GM23338 (cell line): ENCODE data around the gene NIPAL4. TPM values are rescaled to one million over a fixed set of nuclear protein-coding genes. Genes with fewer than 3 reads are reported as not detected.

ENCODE experiments used
- ATAC-seq: fragments of 200-7000 bp; cut with Tn5 transposase; 3 replicates; pipeline ENCODE4 v1.9.1; 2020
- DNase-seq: peaks from one replicate; pipeline ENCODE4 v3.0.0-alpha.2; 2015; ENCODE audit warnings: low spot score
- H2AFZ ChIP-seq: fragments of 200-600 bp; sonication (generic); 2 replicates; pipeline ENCODE4 v1.8.0; 2016; ENCODE audit warnings: antibody characterized with exemption, mild to moderate bottlenecking, moderate library complexity
- H3F3A ChIP-seq: fragments of 200-600 bp; sonication (generic); replicated peaks from 2 replicates; pipeline ENCODE4 v1.8.0; 2017; ENCODE audit warnings: antibody characterized with exemption, mixed run types, low read depth
- H3K27ac ChIP-seq: fragments of 200-600 bp; sonication (generic); 2 replicates; pipeline ENCODE4 v1.6.1; 2016; ENCODE audit warnings: low read depth
- H3K27me3 ChIP-seq: fragments of 200-600 bp; sonication (generic); 2 replicates; pipeline ENCODE4 v1.8.0; 2016; ENCODE audit warnings: mild to moderate bottlenecking, mixed run types, moderate library complexity; ENCODE audit not compliant: insufficient read depth
- H3K36me3 ChIP-seq: fragments of 200-600 bp; sonication (generic); 2 replicates; pipeline ENCODE4 v1.8.0; 2016; ENCODE audit warnings: mild to moderate bottlenecking; ENCODE audit not compliant: insufficient read depth
- H3K4me1 ChIP-seq: fragments of 200-600 bp; sonication (generic); 2 replicates; pipeline ENCODE4 v1.8.0; 2016; ENCODE audit warnings: mild to moderate bottlenecking, moderate library complexity; ENCODE audit not compliant: insufficient read depth
- H3K4me2 ChIP-seq: fragments of 200-600 bp; sonication (generic); 2 replicates; pipeline ENCODE4 v1.7.1; 2017; ENCODE audit warnings: mixed run types
- H3K4me3 ChIP-seq: fragments of 200-600 bp; sonication (generic); 2 replicates; pipeline ENCODE4 v1.6.1; 2016; ENCODE audit warnings: mixed run types
- H3K79me2 ChIP-seq: fragments of 200-600 bp; sonication (generic); replicated peaks from 2 replicates; pipeline ENCODE4 v1.8.0; 2017; ENCODE audit warnings: mild to moderate bottlenecking; ENCODE audit not compliant: insufficient read depth
- H3K9me2 ChIP-seq: fragments of 200-600 bp; sonication (generic); 2 replicates; pipeline ENCODE4 v1.8.0; 2017; ENCODE audit not compliant: insufficient read depth
- H4K20me1 ChIP-seq: fragments of 200-600 bp; sonication (generic); replicated peaks from 2 replicates; pipeline ENCODE4 v1.8.0; 2017; ENCODE audit warnings: mild to moderate bottlenecking; ENCODE audit not compliant: insufficient read depth
- H3K27ac Mint-ChIP-seq: 2 replicates; pipeline ENCODE4 v1.8.0; 2020; ENCODE audit warnings: inconsistent platforms, mild to moderate bottlenecking, moderate library complexity, mixed read lengths
- H3K27me3 Mint-ChIP-seq: 3 replicates; pipeline ENCODE4 v1.8.0; 2022; ENCODE audit warnings: low read depth, mild to moderate bottlenecking, moderate library complexity, mixed read lengths, inconsistent platforms; ENCODE audit not compliant: insufficient read depth, poor library complexity
- H3K36me3 Mint-ChIP-seq: 3 replicates; pipeline ENCODE4 v1.8.0; 2021; ENCODE audit warnings: low read depth, mild to moderate bottlenecking, inconsistent platforms, moderate library complexity, mixed read lengths
- H3K4me1 Mint-ChIP-seq: 3 replicates; pipeline ENCODE4 v1.8.0; 2020; ENCODE audit warnings: mild to moderate bottlenecking, inconsistent platforms, mixed read lengths
- H3K4me3 Mint-ChIP-seq: 3 replicates; pipeline ENCODE4 v1.8.0; 2021; ENCODE audit warnings: moderate library complexity, mild to moderate bottlenecking, inconsistent platforms, mixed read lengths
- H3K9me3 Mint-ChIP-seq: 3 replicates; pipeline ENCODE4 v1.8.0; 2020; ENCODE audit warnings: moderate library complexity, mild to moderate bottlenecking, inconsistent platforms, mixed read lengths
- CREB1 ChIP-seq: fragments of 250-450 bp; sonication (Bioruptor Pico); IDR thresholded peaks from 2 replicates; pipeline ENCODE4 v1.5.0; 2020; ENCODE audit warnings: low read depth, mild to moderate bottlenecking, moderate library complexity
- CTCF ChIP-seq, 2 experiments: fragments of 200-600 bp in 1 of 2; sonication (generic) in 1 of 2; conservative IDR thresholded peaks; 2 replicates each; pipeline versions ENCODE4 v1.5.1 to v1.6.1; 2016 to 2017; ENCODE audit warnings: antibody characterized with exemption in 2 of 2, low read depth in 2 of 2, mild to moderate bottlenecking in 2 of 2, moderate library complexity in 1 of 2
- ETS1 ChIP-seq: IDR thresholded peaks from 2 replicates; pipeline ENCODE4 v1.6.1; 2016; ENCODE audit warnings: antibody characterized with exemption
- EZH2 ChIP-seq: fragments of 200-600 bp; sonication (generic); IDR thresholded peaks from one replicate; pipeline ENCODE4 v1.8.0; 2017; ENCODE audit warnings: antibody characterized with exemption, mild to moderate bottlenecking, low read depth; ENCODE audit not compliant: unreplicated experiment
- EZH2phosphoT487 ChIP-seq: fragments of 200-600 bp; sonication (generic); IDR thresholded peaks from one replicate; pipeline ENCODE4 v1.8.1; 2018; ENCODE audit warnings: antibody characterized with exemption; ENCODE audit not compliant: unreplicated experiment
- JUNB ChIP-seq: IDR thresholded peaks from one replicate; pipeline ENCODE4 v1.6.1; 2016; ENCODE audit warnings: antibody characterized with exemption; ENCODE audit not compliant: unreplicated experiment
- NANOG ChIP-seq: IDR thresholded peaks from 2 replicates; pipeline ENCODE4 v1.6.1; 2016; ENCODE audit warnings: antibody characterized with exemption, borderline replicate concordance
- POLR2AphosphoS5 ChIP-seq: IDR thresholded peaks from 2 replicates; pipeline ENCODE4 v1.6.1; 2016; ENCODE audit warnings: antibody characterized with exemption, low read depth
- STAT1 ChIP-seq: IDR thresholded peaks from one replicate; pipeline ENCODE4 v1.6.1; 2016; ENCODE audit warnings: antibody characterized with exemption; ENCODE audit not compliant: unreplicated experiment
- ZNF114 ChIP-seq: fragments of 250-450 bp; sonication (Bioruptor Pico); IDR thresholded peaks from 2 replicates; pipeline ENCODE4 v1.5.0; 2020; ENCODE audit warnings: mild to moderate bottlenecking, moderate library complexity
- ZNF331 ChIP-seq: fragments of 250-450 bp; sonication (Bioruptor Pico); IDR thresholded peaks from 2 replicates; pipeline ENCODE4 v1.5.0; 2020; ENCODE audit warnings: low read depth, mild to moderate bottlenecking, moderate library complexity
- ZNF462 ChIP-seq: fragments of 250-450 bp; sonication (Bioruptor Pico); IDR thresholded peaks from 2 replicates; pipeline ENCODE4 v1.5.0; 2020; ENCODE audit warnings: mild to moderate bottlenecking, moderate library complexity
- polyA plus RNA-seq: library from polyadenylated mRNA; unstranded; fragments of >200 nt; fragmentation: Nextera tagmentation; extraction: Ambion mirVana; gene quantifications from 2 replicates; pipeline ENCODE4 v1.2.1, GENCODE V29; 2016
- total RNA-seq: library from RNA; depleted of rRNA; stranded (reverse); fragments of >200 nt; shearing (Covaris generic); gene quantifications from 2 replicates; pipeline ENCODE4 v1.2.3, GENCODE V29; 2014

Gene NIPAL4
- total and polyA plus RNA-seq, 2 experiments from 2014 or later, result 0.21 TPM; not detected in 1

GRCh38 chr5:157464519-157465171, 4.6 kb downstream of the NIPAL4 start (continued):
- TF ChIP-seq ETS1 (no peak), JUNB (no peak), STAT1 (no peak), ZNF114 (CRISPR knock-in tag) (no peak), NANOG (no peak)

GRCh38 chr5:157468293-157468965, 8.4 kb downstream of the NIPAL4 start:
- H3K36me3 Mint-ChIP-seq, result no peaks in the 10 kb centered on the region
- H3K27ac Mint-ChIP-seq, result no peak overlapping the region
- H3F3A ChIP-seq, result no peaks in the 10 kb centered on the region
- H3K9me2 ChIP-seq, result no peaks in the 10 kb centered on the region
- H2AFZ ChIP-seq, result no peak overlapping the region
- no peaks in the 10 kb centered on the region for H3K9me3 Mint-ChIP-seq
- no peak for DNase-seq
- peaks cover 3% of the 10 kb centered on the region for H3K27me3 Mint-ChIP-seq
- H3K4me1 ChIP-seq, result peaks cover 8% of the 10 kb centered on the region
- H3K4me1 Mint-ChIP-seq, result peaks cover 10% of the 10 kb centered on the region
- no peak overlapping the region for H3K4me3 Mint-ChIP-seq
- no peak overlapping the region for H3K4me3 ChIP-seq
- H3K27me3 ChIP-seq, result no peaks in the 10 kb centered on the region
- no peak overlapping the region for H3K4me2 ChIP-seq
- ATAC-seq, result no peak
- H3K36me3 ChIP-seq, result no peaks in the 10 kb centered on the region
- no peak overlapping the region for H3K27ac ChIP-seq
- H4K20me1 ChIP-seq, result no peaks in the 10 kb centered on the region
- no peaks in the 10 kb centered on the region for H3K79me2 ChIP-seq
- no peak for TF ChIP-seq CTCF (conservative IDR thresholded peaks at IDR 0.05; ENCODE audit: low read depth in 2 of 2)
- no peak for TF ChIP-seq ZNF331 (CRISPR knock-in tag)
- no peak for TF ChIP-seq STAT1
- TF ChIP-seq JUNB, result no peak
- no peak for TF ChIP-seq NANOG
- TF ChIP-seq EZH2phosphoT487, result no peak
- TF ChIP-seq EZH2, result no peak
- no peak for TF ChIP-seq CREB1 (CRISPR knock-in tag)
- TF ChIP-seq ETS1, result no peak
- TF ChIP-seq POLR2AphosphoS5, result no peak
- TF ChIP-seq ZNF462 (CRISPR knock-in tag), result no peak
- no peak for TF ChIP-seq ZNF114 (CRISPR knock-in tag)
